HepG2 (cell line): ENCODE data around the gene ERH. TPM values are rescaled to one million over a fixed set of nuclear protein-coding genes. Genes with fewer than 3 reads are reported as not detected.
A peak's percentile ranks its signal among the peaks of the same experiment; 100 is the strongest.

Source experiments
- HMG20B ChIP-seq: conservative IDR thresholded peaks from 2 replicates; pipeline ENCODE4 v1.6.1; 2016; ENCODE audit warnings: missing genetic modification reagents, missing compliant biosample characterization
- HOXA3 ChIP-seq: sonication (generic); formaldehyde crosslinking; IDR thresholded peaks from 2 replicates; pipeline ENCODE4 v1.5.0; 2020; ENCODE audit warnings: missing genetic modification reagents
- ISL2 ChIP-seq: sonication (generic); formaldehyde crosslinking; IDR thresholded peaks from 2 replicates; pipeline ENCODE4 v1.5.0; 2020; ENCODE audit warnings: missing genetic modification reagents
- KLF9 ChIP-seq: IDR thresholded peaks from 2 replicates; pipeline ENCODE4 v1.6.1; 2016; ENCODE audit warnings: low read depth
- MEF2D ChIP-seq: sonication (generic); formaldehyde crosslinking; IDR thresholded peaks from 2 replicates; pipeline ENCODE4 v1.5.1; 2020; ENCODE audit warnings: mild to moderate bottlenecking, missing genetic modification reagents
- NR1H2 ChIP-seq: sonication (generic); formaldehyde crosslinking; IDR thresholded peaks from 2 replicates; pipeline ENCODE4 v1.8.1; 2022; ENCODE audit warnings: low read depth, missing genetic modification reagents, borderline replicate concordance
- RARA ChIP-seq: IDR thresholded peaks from 2 replicates; pipeline ENCODE4 v1.6.1; 2016; ENCODE audit warnings: missing genetic modification reagents, missing compliant biosample characterization
- RXRA ChIP-seq: sonication (generic); formaldehyde crosslinking; IDR thresholded peaks from 2 replicates; pipeline ENCODE4 v1.5.1; 2020; ENCODE audit warnings: missing genetic modification reagents
- SOX13 ChIP-seq, 3 experiments: fragments of 450-650 bp in 1 of 3; sonication (generic) in 1 of 3; formaldehyde crosslinking in 1 of 3; IDR thresholded peaks in 2 of 3; conservative IDR thresholded peaks in 1 of 3; 2 replicates each; pipeline versions ENCODE4 v1.5.0 to v1.6.1; 2016 to 2020; ENCODE audit warnings: antibody characterized with exemption in 1 of 3, mild to moderate bottlenecking in 1 of 3, missing compliant biosample characterization in 1 of 3, missing genetic modification reagents in 1 of 3, moderate library complexity in 1 of 3
- TBL1XR1 ChIP-seq: fragments of 150-350 bp; IDR thresholded peaks from 2 replicates; pipeline ENCODE4 v1.6.1; 2014; ENCODE audit warnings: borderline replicate concordance, low read length; ENCODE audit not compliant: partially characterized antibody
- TBX3 ChIP-seq: fragments of 450-650 bp; IDR thresholded peaks from 2 replicates; pipeline ENCODE4 v1.6.1; 2017; ENCODE audit warnings: antibody characterized with exemption, mild to moderate bottlenecking, inconsistent platforms, borderline replicate concordance
- ZNF556 ChIP-seq: sonication (generic); formaldehyde crosslinking; IDR thresholded peaks from 2 replicates; pipeline ENCODE4 v1.4.0; 2020; ENCODE audit warnings: mild to moderate bottlenecking, missing genetic modification reagents, borderline replicate concordance
- ZNF619 ChIP-seq: sonication (generic); formaldehyde crosslinking; IDR thresholded peaks from 2 replicates; pipeline ENCODE4 v1.4.0; 2020; ENCODE audit warnings: mild to moderate bottlenecking, missing genetic modification reagents
- ZNF747 ChIP-seq: sonication (generic); formaldehyde crosslinking; IDR thresholded peaks from 2 replicates; pipeline ENCODE4 v1.8.1; 2023; ENCODE audit warnings: missing genetic modification reagents, mild to moderate bottlenecking, borderline replicate concordance
- polyA plus RNA-seq, 8 experiments: library from polyadenylated mRNA; depleted of rRNA in 3 of 8; stranded (reverse) in 7 of 8; unstranded in 1 of 8; fragments of >200 nt; fragmentation: Illumina TruSeq in 4 of 8; extraction: Trizol in 4 of 8; gene quantifications; 2 replicates each; pipeline versions ENCODE4 v1.2.1 to v1.2.3, GENCODE V29; 2011 to 2016; ENCODE audit warnings: low read depth in 4 of 8, missing spikeins in 1 of 8, mixed read lengths in 1 of 8; ENCODE audit not compliant: insufficient read depth in 1 of 8
- total RNA-seq, 5 experiments: library from RNA; depleted of rRNA; stranded (reverse); fragments of >200 nt; fragmentation: Illumina TruSeq; extraction: Trizol; gene quantifications; 2 replicates each; pipeline ENCODE4 v1.2.3, GENCODE V29; 2016; ENCODE audit warnings: low read depth in 1 of 5
- TF ChIP-seq, protein P1 (sequence below): IDR thresholded peaks from 2 replicates; pipeline ENCODE4 v1.6.1; 2012; ENCODE audit warnings: inconsistent platforms
- TF ChIP-seq, protein P2 (sequence below): sonication (generic); formaldehyde crosslinking; IDR thresholded peaks from 2 replicates; pipeline ENCODE4 v1.8.0; 2022; ENCODE audit warnings: mild to moderate bottlenecking, missing genetic modification reagents
- TF ChIP-seq, protein P3 (sequence below): IDR thresholded peaks from 2 replicates; pipeline ENCODE4 v1.6.1; 2016; ENCODE audit warnings: mild to moderate bottlenecking
- TF ChIP-seq, protein P4 (sequence below): sonication (generic); formaldehyde crosslinking; IDR thresholded peaks from 2 replicates; pipeline ENCODE4 v1.5.1; 2020; ENCODE audit warnings: missing genetic modification reagents, mild to moderate bottlenecking, borderline replicate concordance
- TF ChIP-seq, protein P5 (sequence below): sonication (generic); formaldehyde crosslinking; IDR thresholded peaks from 2 replicates; pipeline ENCODE4 v1.4.0; 2020; ENCODE audit warnings: missing genetic modification reagents
- TF ChIP-seq, protein P6 (sequence below): sonication (generic); formaldehyde crosslinking; IDR thresholded peaks from 2 replicates; pipeline ENCODE4 v1.8.1; 2022; ENCODE audit warnings: low read depth, mild to moderate bottlenecking, missing genetic modification reagents

ERH gene
- total and polyA plus RNA-seq, 2 of the 13 experiments (the other 11 are each of a cell fraction or from before 2014, with no cell fraction given), result 105 to 341 TPM

DNA sequence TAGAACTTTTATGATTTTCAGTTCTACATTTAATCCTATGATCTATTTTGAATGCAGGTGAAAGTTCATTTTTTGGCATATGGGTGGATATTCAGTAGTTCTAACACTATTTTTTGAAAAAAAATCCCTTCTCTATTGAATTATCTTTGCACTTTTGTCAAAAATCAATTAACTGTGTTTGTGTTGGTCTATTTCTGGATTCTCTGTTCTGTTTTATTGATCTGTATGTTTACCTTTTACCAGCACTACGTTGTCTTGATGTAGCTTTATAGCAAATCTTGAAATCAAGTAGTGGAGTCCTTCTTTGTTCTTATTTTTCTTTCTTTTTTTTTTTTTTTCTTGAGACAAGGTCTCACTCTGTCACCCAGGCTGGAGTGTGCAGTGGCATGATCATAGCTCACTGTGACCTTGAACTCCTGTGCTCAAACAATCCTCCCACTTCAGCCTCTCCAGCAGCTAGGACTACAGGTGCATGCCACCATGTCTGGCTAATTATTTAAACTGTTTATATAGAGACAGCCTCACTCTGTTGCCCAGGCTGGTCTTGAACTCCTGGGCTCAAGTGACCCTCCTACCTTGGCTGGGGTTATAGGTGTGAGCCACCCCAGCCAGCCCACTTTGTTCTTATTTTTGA, 32.3 kb upstream of the ERH start (continued):
- no peak for TF ChIP-seq SOX13 (IDR thresholded peaks at IDR 0.05)
- TF ChIP-seq SOX13 (CRISPR knock-in tag; conservative IDR thresholded peaks at IDR 0.05 in 1 of 2, IDR thresholded peaks at IDR 0.05 in 1 of 2), result peak in 1 of 2 experiments; percentile 42; a peak in 1 of 4 replicates
- peak; percentile 57; the same call in 1 of the 2 replicates for TF ChIP-seq RXRA (CRISPR knock-in tag)
- TF ChIP-seq ISL2 (CRISPR knock-in tag), result peak; percentile 20; the same call in 1 of the 2 replicates
- TF ChIP-seq, protein P1, sequence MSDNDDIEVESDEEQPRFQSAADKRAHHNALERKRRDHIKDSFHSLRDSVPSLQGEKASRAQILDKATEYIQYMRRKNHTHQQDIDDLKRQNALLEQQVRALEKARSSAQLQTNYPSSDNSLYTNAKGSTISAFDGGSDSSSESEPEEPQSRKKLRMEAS, result no peak
- TF ChIP-seq, protein P2, sequence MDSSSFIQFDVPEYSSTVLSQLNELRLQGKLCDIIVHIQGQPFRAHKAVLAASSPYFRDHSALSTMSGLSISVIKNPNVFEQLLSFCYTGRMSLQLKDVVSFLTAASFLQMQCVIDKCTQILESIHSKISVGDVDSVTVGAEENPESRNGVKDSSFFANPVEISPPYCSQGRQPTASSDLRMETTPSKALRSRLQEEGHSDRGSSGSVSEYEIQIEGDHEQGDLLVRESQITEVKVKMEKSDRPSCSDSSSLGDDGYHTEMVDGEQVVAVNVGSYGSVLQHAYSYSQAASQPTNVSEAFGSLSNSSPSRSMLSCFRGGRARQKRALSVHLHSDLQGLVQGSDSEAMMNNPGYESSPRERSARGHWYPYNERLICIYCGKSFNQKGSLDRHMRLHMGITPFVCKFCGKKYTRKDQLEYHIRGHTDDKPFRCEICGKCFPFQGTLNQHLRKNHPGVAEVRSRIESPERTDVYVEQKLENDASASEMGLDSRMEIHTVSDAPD (CRISPR knock-in tag), result no peak
- TF ChIP-seq HOXA3, result peak; percentile 51; the same call in 1 of the 2 replicates
- TF ChIP-seq, protein P3, sequence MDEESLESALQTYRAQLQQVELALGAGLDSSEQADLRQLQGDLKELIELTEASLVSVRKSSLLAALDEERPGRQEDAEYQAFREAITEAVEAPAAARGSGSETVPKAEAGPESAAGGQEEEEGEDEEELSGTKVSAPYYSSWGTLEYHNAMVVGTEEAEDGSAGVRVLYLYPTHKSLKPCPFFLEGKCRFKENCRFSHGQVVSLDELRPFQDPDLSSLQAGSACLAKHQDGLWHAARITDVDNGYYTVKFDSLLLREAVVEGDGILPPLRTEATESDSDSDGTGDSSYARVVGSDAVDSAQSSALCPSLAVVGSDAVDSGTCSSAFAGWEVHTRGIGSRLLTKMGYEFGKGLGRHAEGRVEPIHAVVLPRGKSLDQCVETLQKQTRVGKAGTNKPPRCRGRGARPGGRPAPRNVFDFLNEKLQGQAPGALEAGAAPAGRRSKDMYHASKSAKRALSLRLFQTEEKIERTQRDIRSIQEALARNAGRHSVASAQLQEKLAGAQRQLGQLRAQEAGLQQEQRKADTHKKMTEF (CRISPR knock-in tag), result 0 out of 2 replicates have a peak, but pooled peaks have one; percentile 45
- peak; percentile 26 for TF ChIP-seq TBL1XR1
- TF ChIP-seq, protein P4, sequence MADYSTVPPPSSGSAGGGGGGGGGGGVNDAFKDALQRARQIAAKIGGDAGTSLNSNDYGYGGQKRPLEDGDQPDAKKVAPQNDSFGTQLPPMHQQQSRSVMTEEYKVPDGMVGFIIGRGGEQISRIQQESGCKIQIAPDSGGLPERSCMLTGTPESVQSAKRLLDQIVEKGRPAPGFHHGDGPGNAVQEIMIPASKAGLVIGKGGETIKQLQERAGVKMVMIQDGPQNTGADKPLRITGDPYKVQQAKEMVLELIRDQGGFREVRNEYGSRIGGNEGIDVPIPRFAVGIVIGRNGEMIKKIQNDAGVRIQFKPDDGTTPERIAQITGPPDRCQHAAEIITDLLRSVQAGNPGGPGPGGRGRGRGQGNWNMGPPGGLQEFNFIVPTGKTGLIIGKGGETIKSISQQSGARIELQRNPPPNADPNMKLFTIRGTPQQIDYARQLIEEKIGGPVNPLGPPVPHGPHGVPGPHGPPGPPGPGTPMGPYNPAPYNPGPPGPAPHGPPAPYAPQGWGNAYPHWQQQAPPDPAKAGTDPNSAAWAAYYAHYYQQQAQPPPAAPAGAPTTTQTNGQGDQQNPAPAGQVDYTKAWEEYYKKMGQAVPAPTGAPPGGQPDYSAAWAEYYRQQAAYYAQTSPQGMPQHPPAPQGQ (CRISPR knock-in tag), result no peak
- TF ChIP-seq ZNF747 (CRISPR knock-in tag), result no peak
- TF ChIP-seq HMG20B, result no peak
- no peak for TF ChIP-seq ZNF619 (CRISPR knock-in tag)
- TF ChIP-seq KLF9 (CRISPR knock-in tag), result no peak
- TF ChIP-seq, protein P5, sequence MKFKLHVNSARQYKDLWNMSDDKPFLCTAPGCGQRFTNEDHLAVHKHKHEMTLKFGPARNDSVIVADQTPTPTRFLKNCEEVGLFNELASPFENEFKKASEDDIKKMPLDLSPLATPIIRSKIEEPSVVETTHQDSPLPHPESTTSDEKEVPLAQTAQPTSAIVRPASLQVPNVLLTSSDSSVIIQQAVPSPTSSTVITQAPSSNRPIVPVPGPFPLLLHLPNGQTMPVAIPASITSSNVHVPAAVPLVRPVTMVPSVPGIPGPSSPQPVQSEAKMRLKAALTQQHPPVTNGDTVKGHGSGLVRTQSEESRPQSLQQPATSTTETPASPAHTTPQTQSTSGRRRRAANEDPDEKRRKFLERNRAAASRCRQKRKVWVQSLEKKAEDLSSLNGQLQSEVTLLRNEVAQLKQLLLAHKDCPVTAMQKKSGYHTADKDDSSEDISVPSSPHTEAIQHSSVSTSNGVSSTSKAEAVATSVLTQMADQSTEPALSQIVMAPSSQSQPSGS (CRISPR knock-in tag), result peak; percentile 49; the same call in 1 of the 2 replicates
- TF ChIP-seq, protein P6, sequence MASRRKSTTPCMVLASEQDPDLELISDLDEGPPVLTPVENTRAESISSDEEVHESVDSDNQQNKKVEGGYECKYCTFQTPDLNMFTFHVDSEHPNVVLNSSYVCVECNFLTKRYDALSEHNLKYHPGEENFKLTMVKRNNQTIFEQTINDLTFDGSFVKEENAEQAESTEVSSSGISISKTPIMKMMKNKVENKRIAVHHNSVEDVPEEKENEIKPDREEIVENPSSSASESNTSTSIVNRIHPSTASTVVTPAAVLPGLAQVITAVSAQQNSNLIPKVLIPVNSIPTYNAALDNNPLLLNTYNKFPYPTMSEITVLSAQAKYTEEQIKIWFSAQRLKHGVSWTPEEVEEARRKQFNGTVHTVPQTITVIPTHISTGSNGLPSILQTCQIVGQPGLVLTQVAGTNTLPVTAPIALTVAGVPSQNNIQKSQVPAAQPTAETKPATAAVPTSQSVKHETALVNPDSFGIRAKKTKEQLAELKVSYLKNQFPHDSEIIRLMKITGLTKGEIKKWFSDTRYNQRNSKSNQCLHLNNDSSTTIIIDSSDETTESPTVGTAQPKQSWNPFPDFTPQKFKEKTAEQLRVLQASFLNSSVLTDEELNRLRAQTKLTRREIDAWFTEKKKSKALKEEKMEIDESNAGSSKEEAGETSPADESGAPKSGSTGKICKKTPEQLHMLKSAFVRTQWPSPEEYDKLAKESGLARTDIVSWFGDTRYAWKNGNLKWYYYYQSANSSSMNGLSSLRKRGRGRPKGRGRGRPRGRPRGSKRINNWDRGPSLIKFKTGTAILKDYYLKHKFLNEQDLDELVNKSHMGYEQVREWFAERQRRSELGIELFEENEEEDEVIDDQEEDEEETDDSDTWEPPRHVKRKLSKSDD (CRISPR knock-in tag), result no peak
- no peak for TF ChIP-seq NR1H2 (CRISPR knock-in tag)
- TF ChIP-seq TBX3, result peak; percentile 82; the same call in 1 of the 2 replicates
- TF ChIP-seq MEF2D (CRISPR knock-in tag), result peak; percentile 99
- no peak for TF ChIP-seq ZNF556
- TF ChIP-seq RARA (CRISPR knock-in tag), result peak; percentile 88
